Activated effector memory CD4-positive, alpha-beta T cell treated with anti-CD3 and anti-CD28 coated beads, Interleukin-2, amount 50 U/mL, for 16 hours (primary cell): ENCODE data around the gene AQP1.

Source experiments
- DNase-seq: peaks from one replicate; pipeline ENCODE4 v3.0.0-alpha.2; 2020

Gene AQP1

GRCh38 chr7:30907527-30908267 is 4.0 kb upstream of the AQP1 start:
- no peak for DNase-seq

DNA sequence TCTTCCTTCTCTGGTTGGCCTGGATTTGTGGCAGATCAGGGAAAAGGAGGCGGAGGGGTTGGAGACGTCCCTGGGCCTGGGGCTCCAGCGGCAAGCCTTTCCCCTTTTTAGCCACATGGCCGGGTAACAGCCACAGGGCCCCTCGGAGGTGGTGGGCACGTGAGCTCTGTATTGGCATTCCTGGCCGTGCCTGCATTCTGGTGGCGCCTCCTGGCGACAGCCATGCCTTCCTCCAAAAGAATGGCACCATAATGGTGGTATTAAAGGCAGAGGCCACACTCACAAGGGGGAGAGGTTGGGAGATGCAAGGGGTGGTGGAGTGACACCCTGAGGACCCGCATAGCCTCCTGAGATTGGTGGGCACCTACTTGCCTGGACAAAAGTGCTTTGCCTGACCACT is 3.0 kb upstream of the AQP1 start:
- DNase-seq, result no peak

DNA sequence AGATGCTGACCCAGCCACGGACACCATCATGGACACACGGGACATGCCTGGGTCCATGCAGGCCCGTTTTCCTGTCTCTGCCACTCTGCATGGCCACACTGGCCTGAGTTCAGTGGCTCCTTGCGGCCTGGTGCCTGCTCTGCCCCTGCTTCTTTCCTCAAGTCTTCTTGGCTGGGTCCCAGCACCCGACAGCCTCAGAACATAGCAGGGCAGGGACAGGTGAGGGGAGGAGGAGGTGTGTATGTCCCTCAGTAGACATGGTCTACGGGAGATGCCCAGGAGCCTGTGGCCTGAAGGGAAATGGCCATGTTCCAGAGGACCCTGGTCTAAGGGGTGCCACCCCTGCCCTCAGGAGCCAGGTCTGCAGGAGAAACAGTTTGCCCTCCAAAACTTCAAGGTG is 2.2 kb upstream of the AQP1 start:
- no peak for DNase-seq

GRCh38 chr7:30910411-30911073 is 1.1 kb upstream of the AQP1 start:
- no peak for DNase-seq

DNA sequence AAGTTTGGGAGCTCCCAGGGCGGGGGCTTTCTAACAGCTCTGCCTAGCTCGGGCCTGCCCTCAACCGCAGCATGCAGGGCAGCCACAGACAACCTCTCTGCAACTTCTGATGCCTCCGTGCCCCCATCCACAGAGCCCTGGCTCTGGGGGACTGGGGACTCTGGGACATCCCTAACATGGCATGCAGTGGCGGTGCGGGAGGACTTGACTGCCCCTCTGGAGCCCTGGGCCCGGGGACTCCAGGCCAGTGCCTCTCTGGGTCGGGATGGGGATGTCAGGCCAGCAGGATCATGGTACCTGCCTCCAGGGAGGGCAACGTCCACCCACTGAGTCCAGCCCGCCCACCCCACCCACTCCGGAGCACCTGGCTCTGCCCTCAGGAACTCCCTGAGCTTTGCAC is 520 bp upstream of the AQP1 start:
- DNase-seq, result no peak

- DNase-seq, result no peak
Observed at GRCh38 chr7:30912021-30912730, 523 bp downstream of the AQP1 start.

- DNase-seq, result no peak
Observed at GRCh38 chr7:30912731-30912985, 1.0 kb downstream of the AQP1 start.

- no peak for DNase-seq
Observed at GRCh38 chr7:30912986-30913811, 1.5 kb downstream of the AQP1 start.

GRCh38 chr7:30913821-30914515 is 2.3 kb downstream of the AQP1 start:
- DNase-seq, result no peak

DNA sequence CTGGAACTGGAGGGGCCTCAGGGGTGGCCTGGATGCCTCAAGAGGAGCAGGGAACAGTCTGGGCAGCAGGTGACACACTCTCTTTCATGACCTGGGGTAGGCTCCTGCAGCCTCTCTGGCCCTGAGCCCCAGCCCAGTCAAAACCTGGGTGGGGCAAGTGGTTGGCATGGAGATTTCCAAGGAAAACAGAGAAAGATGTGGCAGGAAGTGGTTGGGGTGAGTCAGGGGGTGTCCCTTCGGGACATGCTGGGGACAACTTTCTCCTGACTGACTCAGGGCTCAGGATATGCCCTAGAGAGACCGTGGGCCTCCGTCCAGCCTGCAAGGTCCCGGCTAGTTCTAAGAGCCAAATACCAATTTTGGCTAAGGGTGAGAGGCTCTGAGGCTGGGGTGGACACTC is 2.9 kb downstream of the AQP1 start:
- no peak for DNase-seq

- no peak for DNase-seq
Observed at GRCh38 chr7:30915005-30915601, 3.5 kb downstream of the AQP1 start.

DNA sequence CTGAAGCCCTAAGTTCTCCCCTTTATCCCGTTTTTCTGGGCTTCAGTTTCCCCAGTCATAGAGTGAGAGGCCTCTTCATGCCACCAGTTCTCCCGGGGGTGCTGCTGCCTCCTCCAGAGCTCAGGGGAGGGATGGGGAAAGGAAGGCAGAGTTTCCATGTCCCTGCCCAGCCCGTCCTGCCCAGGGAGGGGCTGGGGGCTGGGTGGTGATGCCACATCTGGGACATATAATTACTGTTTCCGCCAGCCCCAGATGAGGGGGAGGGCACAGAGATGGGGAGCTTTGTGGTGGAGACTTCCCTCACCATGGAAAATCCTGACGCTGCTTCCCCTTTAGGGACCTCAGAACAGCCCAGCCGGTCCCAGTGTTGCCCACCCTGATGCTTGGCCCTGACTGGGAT is 4.1 kb downstream of the AQP1 start:
- DNase-seq, result no peak

DNA sequence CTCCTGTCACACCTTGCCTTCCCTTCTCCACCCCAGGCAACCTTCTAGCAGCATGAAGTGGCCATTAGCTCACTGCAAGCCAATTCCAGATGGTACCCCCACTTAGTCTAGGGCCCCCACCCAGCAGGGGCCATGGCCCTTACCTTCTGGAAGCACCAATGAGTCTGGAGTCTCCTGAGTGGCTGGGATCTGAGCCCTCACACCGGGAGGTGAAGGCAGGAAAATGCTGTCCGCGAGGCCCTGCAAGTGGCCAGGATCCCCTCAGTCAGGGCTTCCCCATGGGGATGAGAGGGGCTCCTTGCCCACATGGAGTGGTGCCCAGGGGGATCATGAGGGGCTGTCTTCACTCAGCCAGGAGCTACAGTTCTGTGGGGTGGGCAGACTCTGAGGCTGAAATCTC is 4.6 kb downstream of the AQP1 start:
- DNase-seq, result no peak

DNA sequence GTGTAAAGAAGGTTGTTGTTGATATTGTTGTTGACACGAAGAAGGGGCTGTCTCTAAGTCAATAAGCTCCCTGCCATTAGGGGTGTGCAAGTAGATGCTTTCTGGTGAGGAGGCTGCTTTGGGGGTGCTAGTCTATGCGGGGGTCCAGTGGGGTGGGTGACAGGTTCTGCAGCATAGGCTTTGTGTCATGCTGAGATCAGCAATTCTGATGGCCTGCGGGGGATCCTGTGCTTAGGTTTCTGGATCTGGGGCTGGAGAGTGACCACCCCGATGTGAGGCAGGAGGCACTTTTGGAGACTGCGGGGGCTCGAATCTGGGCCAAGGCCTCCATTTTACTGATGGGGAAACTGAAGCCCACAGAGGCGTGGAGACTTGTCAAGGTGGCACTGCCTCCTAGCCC is 5.1 kb downstream of the AQP1 start:
- DNase-seq, result no peak

DNA sequence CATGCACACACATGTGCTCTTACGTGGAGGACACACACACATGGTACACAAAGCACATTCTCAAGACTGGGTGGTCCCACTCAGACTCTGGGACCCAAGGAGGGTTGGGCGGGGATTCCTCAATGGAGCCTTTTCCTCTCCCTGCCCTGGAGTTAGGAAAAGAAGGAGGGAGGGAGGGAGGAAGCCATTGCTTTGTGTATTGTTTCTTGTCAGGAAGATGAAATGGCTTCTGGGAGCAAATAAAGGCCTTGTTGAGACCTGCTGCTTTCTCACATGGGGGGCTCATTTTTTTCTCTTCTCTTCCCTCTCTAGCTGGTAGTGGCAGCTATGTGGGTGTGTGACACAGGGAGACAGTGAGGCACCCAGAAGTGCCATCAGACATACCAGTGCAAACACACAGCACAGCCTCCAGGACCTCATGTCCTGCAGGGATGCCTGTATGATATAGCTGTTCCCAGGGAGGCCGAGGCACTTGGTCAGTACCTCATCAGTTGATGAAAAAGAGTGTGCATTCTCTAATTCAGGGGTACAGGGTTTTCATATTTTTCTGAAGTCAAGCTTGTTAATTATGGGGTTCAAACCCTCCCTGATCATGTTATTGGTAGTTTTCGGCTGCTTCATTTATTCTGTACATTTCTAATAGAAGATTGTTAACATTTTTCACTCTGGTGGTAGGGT is 5.7 kb downstream of the AQP1 start:
- no peak for DNase-seq

- no peak for DNase-seq
Observed at GRCh38 chr7:30918676-30919075, 7.0 kb downstream of the AQP1 start.

GRCh38 chr7:30920021-30920583 is 8.4 kb downstream of the AQP1 start:
- DNase-seq, result peak; percentile 43

DNA sequence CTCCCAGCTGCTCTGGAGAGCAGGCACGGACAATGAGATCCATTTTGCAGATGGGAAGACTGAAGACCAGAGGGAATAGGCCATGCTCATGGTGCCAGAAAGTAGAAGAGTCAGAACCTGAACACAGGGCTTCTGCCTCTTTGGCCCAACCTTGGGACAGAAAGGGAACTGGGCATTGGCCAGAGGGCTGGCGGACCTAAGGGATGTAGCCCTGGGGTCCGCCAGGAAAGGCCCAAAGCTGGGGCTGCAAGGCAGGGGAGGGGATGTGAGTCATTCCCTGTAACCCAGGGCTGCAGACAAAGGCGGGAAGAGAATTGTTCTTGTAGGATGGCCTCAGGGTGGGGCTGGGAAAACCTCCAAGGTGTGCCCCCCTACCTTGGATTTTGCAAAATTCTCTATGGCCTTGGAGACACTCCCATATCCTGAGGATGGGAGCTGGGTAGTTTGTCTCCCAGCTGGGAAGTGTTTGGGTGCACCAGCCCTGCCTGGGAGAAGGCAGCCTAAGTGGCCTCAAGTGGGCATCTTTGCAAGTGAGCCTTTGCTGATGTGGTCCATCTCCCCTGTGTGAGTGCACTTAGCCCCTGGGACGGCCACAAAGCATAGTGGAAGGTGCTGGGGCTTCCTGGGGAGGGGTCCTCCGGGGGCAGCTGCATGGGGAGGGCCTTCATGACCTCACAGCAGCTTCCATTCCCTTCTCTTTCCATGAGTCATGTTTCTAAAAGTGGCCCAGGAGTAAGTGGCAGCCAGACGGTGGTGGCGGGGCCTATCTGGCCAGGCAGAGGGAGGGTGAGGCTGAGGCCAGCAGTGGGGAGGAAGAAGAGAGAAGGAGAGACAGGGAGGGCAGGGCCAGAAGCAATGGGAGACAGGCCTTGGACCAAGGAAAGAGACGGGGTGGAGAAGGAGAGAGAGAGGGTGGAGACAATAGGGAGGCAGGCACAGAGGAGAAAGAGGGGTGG is 9.2 kb downstream of the AQP1 start:
- DNase-seq, result peak; percentile 39

- DNase-seq, result peak; percentile 49
Observed at GRCh38 chr7:30921540-30922401, 10.1 kb downstream of the AQP1 start.
